ENCODE results near the gene BCL6.
"Not testable (repeated sequence)": the region's sequence is repeated elsewhere in the genome, so short reads cannot be mapped to it uniquely, and the experiment has no call there.

Gene BCL6

DNA sequence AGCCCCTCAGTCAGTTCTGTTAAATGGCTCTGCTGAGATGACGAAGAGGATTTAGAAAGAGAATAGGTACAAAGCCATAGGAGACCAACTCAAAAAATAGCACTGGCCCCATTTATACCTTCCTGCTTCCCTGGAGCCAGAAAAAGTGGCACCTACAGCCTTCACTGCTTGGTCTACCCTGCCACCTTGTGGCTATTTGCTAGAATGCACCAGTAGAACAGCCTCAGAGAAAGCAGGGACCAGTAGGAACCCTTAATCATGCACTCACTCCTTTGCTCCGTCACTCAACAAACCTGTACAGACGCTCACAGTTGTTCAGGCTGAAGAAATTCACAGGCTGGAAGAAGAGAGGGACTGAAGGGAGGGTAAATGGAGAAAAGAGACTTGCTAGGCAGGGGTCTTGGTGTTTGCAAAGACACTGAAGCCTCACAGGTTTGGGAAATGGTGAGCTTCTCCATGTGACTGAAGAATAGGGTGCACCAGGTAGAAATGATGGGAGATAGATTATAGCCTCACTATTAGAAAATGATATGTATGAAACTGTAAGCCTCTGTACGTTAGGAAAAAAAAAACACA is 30.8 kb downstream of the BCL6 start:
- peak; percentile 42 for DNase-seq (ENCODE audit: low read depth in 2 of 2)

DNA sequence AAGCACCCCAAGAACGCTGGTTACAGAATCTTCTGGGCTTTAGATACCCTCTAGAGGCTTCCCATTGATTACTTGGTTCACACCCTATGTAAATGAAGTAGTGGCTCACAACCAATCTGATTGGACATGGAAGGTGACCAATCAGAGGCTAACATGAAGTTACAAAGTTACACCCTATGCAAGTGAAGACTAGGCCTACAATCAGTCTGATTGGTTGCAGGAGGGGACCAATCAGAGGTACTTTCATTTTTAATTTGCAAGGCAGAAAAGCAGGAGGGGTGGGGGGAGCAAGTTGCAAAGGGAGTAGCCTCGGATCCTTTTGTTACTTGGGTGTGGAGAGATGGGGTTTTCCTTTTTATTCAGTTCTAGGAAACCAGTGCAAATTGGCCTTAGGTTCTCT is 31.8 kb downstream of the BCL6 start:
- DNase-seq (ENCODE audit: low read depth in 2 of 2): no peak

DNA sequence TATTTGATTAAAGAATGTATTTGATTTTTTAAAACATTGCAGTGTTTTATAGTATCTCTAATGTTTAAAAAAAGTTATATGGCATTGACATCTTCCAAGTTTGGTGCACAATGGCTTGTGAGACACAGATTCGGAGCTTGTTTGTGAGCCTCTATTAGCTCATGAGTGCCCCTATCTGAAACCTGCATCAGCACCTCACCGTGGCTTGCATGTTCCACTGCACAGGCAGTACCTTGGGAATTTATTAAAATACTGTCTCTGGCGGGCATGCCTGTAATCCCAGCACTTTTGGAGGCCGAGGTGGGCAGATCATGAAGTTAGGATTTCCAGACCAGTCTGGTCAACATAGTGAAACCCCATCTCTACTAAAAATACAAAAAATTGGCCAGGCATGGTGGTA is 36.1 kb downstream of the BCL6 start:
- DNase-seq (ENCODE audit: low read depth in 2 of 2): no peak

DNA sequence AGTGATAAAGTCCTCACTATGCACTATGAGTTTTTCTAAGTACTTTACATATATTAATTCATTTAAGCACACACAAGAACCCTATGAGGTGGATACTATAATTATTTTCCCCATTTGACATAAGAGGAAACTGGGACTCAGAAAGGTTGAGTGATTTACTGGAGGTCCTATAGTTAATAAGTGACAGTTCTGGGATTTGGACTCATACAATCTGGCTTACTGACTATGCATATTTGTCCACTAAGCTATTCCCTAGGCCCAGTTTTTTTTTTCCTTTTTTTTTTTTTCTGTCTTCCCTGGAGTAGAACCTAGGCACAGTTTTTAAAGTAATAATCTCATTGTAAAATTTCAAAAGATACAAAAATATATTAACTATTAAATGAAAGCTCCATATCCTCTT is 36.6 kb downstream of the BCL6 start:
- DNase-seq (ENCODE audit: low read depth in 2 of 2): no peak

DNA sequence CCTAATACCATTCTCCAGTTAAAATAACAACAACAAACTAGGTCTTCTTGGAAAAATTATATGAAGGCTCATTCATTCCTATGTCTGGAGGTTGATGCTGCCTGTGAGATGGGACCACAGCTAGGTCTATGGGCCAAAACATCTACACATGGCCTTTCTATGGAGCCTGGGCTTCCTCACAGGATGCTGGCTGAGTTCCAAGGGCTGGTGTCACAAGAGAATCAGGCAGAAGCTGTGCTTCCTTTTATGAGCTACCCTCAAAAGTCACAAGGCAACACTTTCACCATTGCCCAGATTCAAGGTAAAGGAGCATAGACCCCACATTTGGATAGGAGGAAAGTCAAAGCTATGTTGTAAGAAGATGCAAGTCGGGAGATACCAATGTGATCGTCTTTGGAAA is 38.3 kb downstream of the BCL6 start:
- no peak for DNase-seq (ENCODE audit: low read depth in 2 of 2)

DNA sequence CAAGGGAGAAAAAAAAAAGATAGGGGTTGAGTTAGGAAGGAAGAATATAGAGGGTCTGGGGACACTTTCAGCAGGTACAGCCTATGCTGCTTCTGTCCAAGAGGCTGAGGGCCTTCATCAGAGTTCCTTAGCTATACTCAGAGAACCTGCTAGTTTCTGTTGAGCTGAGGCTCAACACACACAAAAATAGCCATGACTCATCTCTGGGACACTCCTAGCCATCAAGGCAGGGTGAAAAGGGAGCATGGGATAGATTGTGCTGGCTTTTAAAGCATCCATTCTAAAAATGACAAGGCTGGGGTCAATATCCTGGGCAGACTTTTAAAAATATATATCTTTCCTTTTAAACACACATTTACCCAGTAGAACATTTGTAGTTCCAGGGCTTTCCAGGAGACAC is 40.1 kb downstream of the BCL6 start:
- no peak for DNase-seq (ENCODE audit: low read depth in 2 of 2)

DNA sequence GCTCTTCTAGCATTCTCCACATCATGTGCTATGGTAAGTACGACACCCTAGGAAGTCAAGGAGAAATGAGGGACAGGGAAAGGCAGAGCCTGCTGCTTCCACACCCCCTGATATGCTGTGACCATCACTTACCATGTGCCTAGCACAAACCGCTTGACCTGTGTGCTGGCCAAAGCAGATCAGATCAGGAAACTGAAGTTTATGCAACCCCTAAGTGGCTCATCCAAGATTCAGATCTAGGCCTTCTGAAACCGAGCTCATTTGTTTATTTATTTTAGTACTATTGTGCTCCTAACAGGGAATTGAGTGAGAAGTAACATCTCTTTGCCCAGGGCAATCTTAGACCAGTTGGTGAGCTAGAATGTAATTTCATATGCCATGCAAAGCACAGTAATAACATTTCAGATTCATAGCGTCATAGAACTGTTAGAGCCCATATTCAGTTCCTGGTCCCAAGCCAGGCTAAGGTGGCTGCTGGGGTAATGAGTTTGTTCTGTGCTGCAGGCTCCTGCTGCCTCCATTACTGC is 42.7 kb downstream of the BCL6 start, which contains the start of gene RTP2:
Gene RTP2, minus strand, starts transcription at position 51 of the 527 bp plus-strand sequence. CDS start 429 bp downstream, outside the sequence.
- no peak for DNase-seq (ENCODE audit: low read depth in 2 of 2)

DNA sequence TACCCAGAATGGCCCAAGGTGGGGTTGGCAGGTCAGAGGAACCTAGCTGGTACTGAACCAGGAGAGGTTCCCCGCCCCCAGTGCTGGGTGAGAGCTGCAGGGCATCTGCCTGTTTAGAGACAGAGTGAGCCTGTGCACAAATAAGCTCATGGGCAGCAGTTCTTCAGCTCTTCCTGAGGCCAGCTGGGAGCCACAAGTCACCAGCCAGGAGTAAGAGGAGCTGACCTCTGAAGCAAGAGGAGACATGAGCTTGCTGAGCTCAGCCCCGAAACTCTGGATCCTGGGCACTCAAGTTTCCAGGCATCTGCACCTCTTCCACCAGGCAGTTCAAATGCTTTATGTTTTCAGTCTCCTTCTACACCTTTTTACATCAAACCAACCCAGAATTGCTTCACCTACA is 45.0 kb downstream of the BCL6 start:
- DNase-seq (ENCODE audit: low read depth in 2 of 2): no peak

DNA sequence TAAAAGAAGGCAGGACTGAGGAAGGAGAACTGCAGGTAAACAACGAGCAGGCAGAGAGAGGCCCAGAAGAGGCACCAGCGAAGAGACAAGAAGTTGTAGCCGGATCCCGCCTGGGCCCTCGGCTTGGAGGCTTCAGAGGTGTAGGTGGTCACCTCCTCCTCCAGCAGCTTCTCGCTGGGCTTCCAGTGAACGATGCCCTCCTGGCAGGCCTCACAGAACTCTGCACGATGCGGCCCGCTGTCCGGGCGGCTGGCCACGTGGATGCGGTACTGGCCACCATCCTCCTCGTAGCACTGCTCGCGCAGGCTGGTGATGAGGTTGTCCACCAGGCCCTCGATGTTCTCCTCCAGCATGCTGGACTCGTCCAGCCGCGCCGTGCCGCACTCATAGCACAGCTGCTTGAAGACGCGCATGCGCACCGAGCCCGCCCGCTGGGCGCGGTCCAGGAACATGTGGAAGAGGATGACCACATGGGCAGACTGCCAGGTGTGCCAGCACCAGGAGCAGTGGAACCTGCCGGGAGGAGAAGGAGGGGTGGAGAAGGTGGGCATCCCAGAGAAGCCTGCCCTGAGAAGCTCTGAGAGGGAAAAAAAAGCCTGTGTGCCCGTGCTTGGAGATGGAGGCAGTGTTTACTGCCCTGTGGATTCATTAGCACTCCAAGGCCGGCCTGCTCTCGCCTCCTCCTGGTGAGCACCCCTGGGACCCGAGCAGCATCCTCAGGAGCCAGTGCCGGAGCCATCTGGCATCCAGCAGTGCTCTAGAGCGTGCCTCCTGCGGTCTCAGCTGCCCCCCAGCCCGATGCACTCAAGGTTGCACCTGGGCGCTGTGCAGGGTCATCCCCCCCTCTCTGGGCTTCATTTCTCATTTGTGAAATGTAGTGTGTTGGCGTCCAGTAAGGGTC is 46.5 kb downstream of the BCL6 start:
- no peak for DNase-seq (ENCODE audit: low read depth in 2 of 2)

DNA sequence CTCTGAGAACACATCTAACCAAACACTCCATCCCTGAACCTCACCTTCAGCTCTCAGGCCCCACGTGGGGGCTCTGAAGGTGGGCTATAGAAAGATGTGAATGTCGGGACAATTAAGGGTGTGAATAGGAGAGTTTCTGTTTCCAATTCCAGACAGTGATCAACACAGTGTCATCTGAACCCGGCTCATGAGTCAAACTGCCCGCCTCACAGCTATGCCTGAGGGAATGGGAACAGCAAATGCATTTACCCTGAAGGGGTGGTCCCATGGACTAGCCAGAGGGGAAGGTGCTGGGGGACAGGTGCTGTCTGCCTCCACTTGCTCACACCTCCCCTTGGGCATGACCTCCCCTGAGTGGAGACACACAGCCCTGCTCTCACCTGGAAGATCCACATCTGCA is 49.2 kb downstream of the BCL6 start:
- no peak for DNase-seq (ENCODE audit: low read depth in 2 of 2)

DNA sequence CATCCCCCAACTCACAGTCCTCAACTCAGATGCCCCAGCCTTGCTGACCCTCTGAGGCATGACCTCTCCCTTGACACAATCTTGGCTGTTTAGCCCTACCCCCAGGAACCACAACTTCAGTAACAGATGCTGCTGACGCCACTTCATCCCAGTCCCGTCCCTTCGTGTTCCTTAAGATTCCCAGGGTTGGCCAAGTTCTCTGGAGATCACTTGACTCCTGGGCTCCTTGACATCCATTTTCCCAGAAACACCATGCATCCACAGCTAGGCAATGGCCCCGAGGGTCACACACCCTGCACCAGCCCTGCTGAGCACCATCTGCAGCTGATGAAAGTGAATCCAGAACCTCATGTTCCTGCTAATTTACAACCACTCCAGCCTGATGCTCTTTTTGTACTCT is 49.8 kb downstream of the BCL6 start:
- no peak for DNase-seq (ENCODE audit: low read depth in 2 of 2)

DNA sequence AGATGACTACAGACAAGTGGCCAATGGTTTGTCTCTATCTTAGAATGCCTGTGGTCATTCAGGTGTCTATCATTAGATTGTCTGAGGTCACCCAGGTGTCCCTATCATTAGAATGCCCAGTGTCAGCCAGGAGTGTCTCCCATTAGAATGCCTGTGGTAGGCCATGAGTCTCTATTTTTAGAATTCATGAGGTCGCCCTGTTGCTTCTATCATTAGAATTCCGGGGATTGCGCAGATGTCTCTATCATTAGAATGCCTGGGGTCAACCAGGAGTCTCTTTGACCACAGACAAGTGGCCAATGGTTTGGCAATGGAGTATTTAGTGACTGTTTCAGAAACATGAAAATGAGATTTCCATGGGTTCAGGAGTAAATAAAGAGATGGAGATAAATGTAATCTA is 50.5 kb downstream of the BCL6 start:
- no peak for DNase-seq (ENCODE audit: low read depth in 2 of 2)

DNA sequence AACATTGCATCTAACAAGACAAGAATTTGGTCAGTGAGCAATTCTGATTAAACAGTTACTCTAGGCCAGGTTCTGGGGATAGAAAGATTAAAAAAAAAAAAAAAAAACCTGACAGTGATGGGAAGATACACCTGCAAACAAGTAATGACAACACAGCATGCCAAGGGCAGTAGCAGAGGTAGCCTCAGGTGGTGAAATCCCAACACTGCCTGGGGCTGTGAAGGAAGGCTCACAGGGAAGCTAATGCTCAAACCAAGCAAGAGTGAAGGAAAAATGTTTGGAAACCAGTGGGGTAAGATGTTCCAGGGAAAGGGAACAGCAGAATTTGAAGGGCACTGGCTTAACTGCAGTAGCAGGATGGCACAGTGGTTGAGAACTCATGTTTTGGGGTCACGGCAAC is 51.8 kb downstream of the BCL6 start:
- no peak for DNase-seq (ENCODE audit: low read depth in 2 of 2)

DNA sequence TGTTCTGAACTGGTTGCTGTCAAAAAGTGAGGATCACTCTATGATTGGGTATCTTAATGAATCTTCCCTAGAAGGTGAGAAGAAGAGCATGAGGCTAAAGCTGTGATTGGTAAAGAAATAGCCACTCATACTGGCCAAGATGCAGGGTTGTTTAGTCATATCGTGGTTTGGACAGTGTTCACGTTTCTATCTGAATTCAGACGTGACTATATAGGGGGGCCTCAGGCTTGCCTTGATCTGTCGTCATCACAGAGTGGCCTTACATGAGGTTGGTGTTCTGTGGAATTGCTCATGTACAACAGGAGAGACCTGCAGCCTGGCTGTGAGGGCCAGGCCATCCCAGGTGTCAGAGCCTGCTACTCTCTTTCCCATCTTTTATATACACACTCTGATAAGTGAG is 55.3 kb downstream of the BCL6 start:
- DNase-seq (ENCODE audit: low read depth in 2 of 2): no peak

DNA sequence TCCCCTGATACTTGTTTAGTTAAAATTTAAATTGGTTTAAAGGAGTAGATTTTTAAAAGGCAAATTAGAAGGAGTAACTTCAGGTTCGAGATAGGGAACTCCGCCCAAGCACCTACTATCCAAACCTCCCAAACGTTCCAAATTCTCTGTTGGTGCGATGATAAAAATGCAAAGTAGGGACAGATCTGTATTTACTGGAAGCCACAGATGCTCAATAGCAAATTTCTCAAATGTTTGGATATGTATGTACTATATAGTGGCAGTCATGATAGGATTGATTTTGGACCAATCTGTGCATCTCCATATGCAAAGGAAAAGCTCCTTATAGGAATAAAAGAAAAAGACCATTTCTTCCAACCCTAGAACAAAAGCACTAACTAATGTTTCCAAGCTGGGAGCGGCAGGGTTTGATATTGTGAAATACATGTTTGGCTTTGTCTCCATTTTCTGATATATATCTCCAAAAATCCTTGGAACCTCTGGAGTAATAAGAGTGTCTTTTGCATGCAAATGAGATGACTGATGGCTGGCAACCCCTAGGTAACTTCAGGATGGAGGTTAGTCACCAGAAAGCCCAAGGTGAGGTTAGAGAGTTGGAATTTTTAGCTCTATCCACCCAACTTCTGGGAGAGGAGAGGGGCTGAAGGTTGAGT is 58.5 kb downstream of the BCL6 start:
- no peak for DNase-seq (ENCODE audit: low read depth in 2 of 2)

DNA sequence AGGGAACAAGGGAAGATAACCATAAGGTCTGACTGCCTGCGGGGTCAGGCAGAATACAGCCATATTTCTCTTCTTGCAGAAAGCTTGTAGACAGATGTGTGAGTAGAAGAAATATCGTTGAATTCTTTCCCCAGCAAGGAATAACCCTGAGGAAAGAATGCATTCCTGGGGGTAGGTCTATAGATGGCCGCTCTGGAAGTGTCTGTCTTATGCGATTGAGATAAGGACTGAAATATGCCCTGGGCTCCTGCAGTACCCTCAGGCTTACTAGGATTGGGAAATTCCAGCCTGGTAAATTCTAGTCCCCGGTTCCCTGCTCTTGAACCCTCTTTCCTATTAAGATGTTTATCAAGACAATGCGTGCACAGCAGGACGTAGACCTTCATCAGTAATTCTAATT is 59.3 kb downstream of the BCL6 start:
- no peak for DNase-seq (ENCODE audit: low read depth in 2 of 2)

DNA sequence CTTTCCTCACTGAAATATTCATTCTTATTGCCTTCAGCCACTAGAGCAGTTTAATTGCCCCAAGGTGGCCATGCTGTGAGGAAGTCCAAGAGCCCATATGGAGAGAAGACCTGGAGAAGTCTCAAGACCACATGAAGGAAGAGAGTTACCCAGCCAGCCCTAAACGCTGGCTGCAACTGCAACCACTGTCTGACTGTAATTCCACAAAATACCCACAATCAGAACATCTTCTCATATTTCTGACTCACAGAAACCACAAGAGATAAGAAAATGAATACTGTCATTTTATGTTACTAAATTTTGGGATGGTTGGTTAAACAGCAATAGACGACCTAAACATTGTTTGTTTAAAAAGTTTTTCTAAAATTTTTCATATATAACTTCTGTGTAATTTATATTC is 60.4 kb downstream of the BCL6 start:
- DNase-seq (ENCODE audit: low read depth in 2 of 2): no peak

DNA sequence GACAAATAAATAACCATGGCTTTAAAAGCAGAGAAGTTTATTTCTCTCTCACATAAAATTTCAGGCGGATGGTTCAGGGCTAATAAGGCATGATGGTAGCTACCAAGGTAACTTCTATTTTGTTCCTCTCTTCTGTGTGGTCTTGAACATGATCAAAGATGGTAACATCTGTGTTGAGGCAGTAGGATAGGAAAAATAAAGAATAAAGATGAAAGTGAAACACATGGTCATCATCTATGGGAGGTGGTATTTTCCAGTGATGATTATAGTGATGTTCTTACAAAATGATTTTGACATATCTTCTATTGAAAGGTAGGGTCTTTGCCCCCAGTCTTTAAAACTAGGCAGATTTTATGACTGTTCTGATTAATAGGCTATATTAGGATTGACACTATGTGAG is 60.8 kb downstream of the BCL6 start:
- DNase-seq (ENCODE audit: low read depth in 2 of 2): no peak

DNA sequence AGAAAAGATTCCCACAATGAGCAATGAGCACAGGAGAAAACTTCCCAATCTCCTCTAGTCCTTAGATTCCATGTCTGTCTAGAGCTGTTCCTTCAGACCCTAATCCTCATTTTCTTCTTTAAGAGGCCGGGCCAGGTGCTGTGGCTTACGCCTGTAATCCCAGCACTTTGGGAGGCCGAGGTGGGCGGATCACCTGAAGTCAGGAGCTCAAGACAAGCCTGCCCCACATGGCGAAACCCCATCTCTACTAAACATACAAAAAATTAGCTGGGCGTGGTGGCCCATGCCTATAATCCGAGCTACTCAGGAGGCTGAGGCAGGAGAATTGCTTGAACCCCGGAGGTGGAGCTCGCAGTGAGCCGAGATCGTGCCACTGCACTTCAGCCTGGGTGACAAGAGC is 63.5 kb downstream of the BCL6 start:
- not testable (repeated sequence) for DNase-seq (ENCODE audit: low read depth in 2 of 2)

DNA sequence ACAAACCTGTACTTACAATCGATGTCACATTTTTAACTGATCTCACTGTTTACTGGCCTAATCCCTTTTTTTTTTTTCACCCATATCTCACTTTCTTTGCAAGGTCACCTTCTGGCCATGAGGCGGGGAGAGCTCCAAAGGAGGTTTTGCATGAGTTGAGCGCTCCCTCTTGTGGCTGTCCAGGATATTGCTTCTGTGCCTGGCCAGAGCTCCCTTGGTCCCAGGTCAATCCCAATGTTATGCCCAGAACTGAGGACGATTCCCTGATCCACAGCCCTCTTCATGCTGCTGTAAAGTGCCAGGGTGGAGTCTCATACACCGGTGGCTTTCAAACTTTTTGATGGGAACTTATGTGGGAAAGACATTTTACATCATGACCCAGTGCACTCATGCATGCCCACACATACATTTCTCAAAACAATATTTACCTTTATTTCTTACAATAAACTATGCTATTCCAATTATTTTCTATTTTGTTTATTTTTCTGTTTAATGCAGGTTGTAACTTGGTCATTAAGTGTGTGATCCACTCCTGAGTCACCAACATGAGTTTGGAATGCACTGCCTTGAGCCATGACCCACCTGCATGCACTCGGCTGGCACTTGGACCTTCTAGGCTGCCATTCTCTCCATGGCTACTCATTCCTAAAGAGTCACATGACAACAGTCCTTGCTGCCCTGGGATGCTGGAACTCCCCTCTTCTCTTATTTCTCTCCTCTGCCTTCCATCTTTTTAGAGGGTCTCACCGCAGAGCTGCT is 65.5 kb downstream of the BCL6 start:
- DNase-seq (ENCODE audit: low read depth in 2 of 2): peak; percentile 27 to 43

DNA sequence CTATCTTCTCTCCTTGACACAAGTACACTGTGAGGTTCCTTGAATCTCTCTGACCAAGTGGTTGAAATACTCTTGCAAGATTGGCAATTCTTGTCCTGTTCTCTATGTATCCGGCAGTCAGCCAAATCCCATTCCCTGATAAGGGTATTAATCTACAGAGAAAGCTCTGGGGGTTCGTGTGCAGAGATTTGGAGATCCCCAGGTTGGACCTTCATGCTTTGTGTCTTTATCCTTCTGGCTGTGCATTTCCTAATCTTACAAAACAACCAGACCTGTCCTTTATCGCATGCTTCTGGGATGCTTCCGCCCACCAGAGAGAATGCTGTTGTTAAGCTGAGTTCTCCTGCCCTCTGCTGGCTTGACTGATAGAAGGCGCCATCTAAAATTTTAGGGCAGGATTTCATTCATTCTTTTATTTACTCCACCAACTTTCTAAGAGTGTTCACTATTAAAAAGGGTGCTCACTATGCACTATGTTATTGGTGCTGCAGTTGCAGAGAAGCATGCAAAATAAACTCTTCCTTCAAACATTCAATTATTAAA is 66.5 kb downstream of the BCL6 start:
- no peak for DNase-seq (ENCODE audit: low read depth in 2 of 2)

DNA sequence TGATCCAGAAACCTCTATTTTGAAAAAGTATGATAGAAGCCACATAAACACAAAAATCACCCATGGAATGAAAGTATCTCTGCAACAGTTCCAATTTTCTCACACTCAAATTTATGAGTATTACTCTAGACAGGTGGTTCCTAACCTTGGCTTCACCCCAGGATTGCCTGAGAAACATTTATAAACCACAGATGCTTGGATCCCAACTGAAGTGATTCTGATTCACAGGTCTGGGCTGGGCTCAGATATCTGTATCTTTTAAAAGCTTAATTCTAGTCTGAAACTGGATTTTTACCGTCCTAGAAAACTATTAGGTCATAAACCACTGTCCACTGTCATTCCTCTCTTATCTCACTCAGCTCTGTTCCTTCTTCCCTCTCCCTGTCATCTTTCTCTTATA is 67.7 kb downstream of the BCL6 start:
- no peak for DNase-seq (ENCODE audit: low read depth in 2 of 2)

All from stimulated activated CD8-positive, alpha-beta memory T cell treated with anti-CD3 and anti-CD28 coated beads, Interleukin-2, amount 100 ng/mL, for 1 hour (primary cell).